HCT116 (cell line): Measurements from ENCODE around the gene RAD17. TPM values are rescaled to one million over a fixed set of nuclear protein-coding genes. Genes with fewer than 3 reads are reported as not detected.

ENCODE experiments used
- ATAC-seq: fragments of 200-7000 bp; cut with Tn5 transposase; 2 replicates; pipeline ENCODE4 v1.9.1; 2020; ENCODE audit warnings: mild to moderate bottlenecking, moderate library complexity
- BruUV-seq: library from RNA; stranded (reverse); fragments of 400-500 nt; replicated peaks from 2 replicates; lab custom pipeline; 2021; lab: Mats Ljungman, UMichigan
- CTCF ChIA-PET: fragments of 300-600 bp; sonication (Branson Sonifier 250); formaldehyde crosslinking; loops from one replicate; lab custom pipeline; 2021; ENCODE audit warnings: antibody characterized with exemption; lab: Charles Lee
- POLR2A ChIA-PET: fragments of 300-600, 350-600 bp; sonication (Branson Sonifier 250); formaldehyde crosslinking; loops from one replicate; lab custom pipeline; 2021; ENCODE audit warnings: antibody characterized with exemption; lab: Charles Lee
- RAD21 ChIA-PET, 2 experiments: fragments of 300-600 bp; sonication (Branson Sonifier 250); formaldehyde crosslinking; loops; one replicate each; lab custom pipeline; 2023; ENCODE audit warnings: low total read pairs in 2 of 2; ENCODE audit not compliant: uncharacterized antibody in 2 of 2, unreplicated experiment in 2 of 2, low non-redundant PET in 1 of 2; lab: Charles Lee
- DNase-seq: peaks from one replicate; pipeline ENCODE4 v3.0.0-alpha.2; 2010; ENCODE audit warnings: low read depth, low spot score
- H2AFZ ChIP-seq: fragments of 200-600 bp; shearing (Covaris generic), sonication (generic); 2 replicates; pipeline ENCODE4 v1.6.1; 2017; ENCODE audit warnings: low read depth, mixed run types, mixed read lengths, antibody characterized with exemption, low read length; ENCODE audit not compliant: poor library complexity, severe bottlenecking
- H3K27ac ChIP-seq: 2 replicates; pipeline ENCODE4 v1.5.1; 2012; ENCODE audit warnings: low read depth, low read length
- H3K27me3 ChIP-seq: fragments of 200-600 bp; sonication (generic); 2 replicates; pipeline ENCODE4 v1.6.1; 2016; ENCODE audit warnings: mixed run types, low read length, mixed read lengths; ENCODE audit not compliant: insufficient read depth
- H3K36me3 ChIP-seq, 2 experiments: fragments of 200-500 bp in 1 of 2; fragments of 200-600 bp in 1 of 2; sonication (Bioruptor generic) in 1 of 2; sonication (generic) in 1 of 2; 2 replicates each; pipeline versions ENCODE4 v1.5.1 to v1.6.1; 2014 to 2016; ENCODE audit warnings: low read length in 2 of 2, inconsistent platforms in 1 of 2, mixed read lengths in 1 of 2, mixed run types in 1 of 2; ENCODE audit not compliant: insufficient read depth in 2 of 2, control insufficient read depth in 1 of 2
- H3K4me1 ChIP-seq, 2 experiments: fragments of 200-600 bp in 1 of 2; sonication (generic) in 1 of 2; 2 replicates each; pipeline versions ENCODE4 v1.5.1 to v1.6.1; 2012 to 2017; ENCODE audit warnings: low read length in 2 of 2, inconsistent platforms in 1 of 2, mild to moderate bottlenecking in 1 of 2, mixed read lengths in 1 of 2, mixed run types in 1 of 2, moderate library complexity in 1 of 2; ENCODE audit not compliant: insufficient read depth in 2 of 2, control insufficient read depth in 1 of 2
- H3K4me2 ChIP-seq: fragments of 200-600 bp; sonication (generic); 2 replicates; pipeline ENCODE4 v1.6.1; 2017; ENCODE audit warnings: mixed run types, low read length, mixed read lengths
- H3K4me3 ChIP-seq, 2 experiments: fragments of 200-600 bp in 1 of 2; sonication (generic) in 1 of 2; replicated peaks in 1 of 2; 2 replicates each; pipeline ENCODE4 v1.5.1; 2011 to 2016; ENCODE audit warnings: low read length in 2 of 2, control low read depth in 1 of 2, low read depth in 1 of 2, mild to moderate bottlenecking in 1 of 2, mixed read lengths in 1 of 2, mixed run types in 1 of 2
- H3K79me2 ChIP-seq: fragments of 200-600 bp; sonication (generic); 2 replicates; pipeline ENCODE4 v1.6.1; 2017; ENCODE audit warnings: mild to moderate bottlenecking, mixed run types, low read length, moderate library complexity, mixed read lengths; ENCODE audit not compliant: insufficient read depth
- H3K9ac ChIP-seq: fragments of 200-600 bp; sonication (generic); 2 replicates; pipeline ENCODE4 v1.6.1; 2016; ENCODE audit warnings: low read length, mixed read lengths
- H3K9me2 ChIP-seq: fragments of 200-600 bp; sonication (generic), shearing (Covaris generic); 2 replicates; pipeline ENCODE4 v1.6.1; 2017; ENCODE audit warnings: mixed run types, mild to moderate bottlenecking, moderate library complexity; ENCODE audit not compliant: insufficient read depth
- H3K9me3 ChIP-seq, 2 experiments: fragments of 200-500 bp in 1 of 2; fragments of 200-600 bp in 1 of 2; sonication (Bioruptor generic) in 1 of 2; sonication (generic) in 1 of 2; 2 replicates each; pipeline ENCODE4 v1.6.1; 2014 to 2017; ENCODE audit warnings: low read length in 2 of 2, mixed read lengths in 2 of 2, inconsistent platforms in 1 of 2, low read depth in 1 of 2, mild to moderate bottlenecking in 1 of 2, mixed run types in 1 of 2, moderate library complexity in 1 of 2; ENCODE audit not compliant: control insufficient read depth in 1 of 2, insufficient read depth in 1 of 2
- H4K20me1 ChIP-seq: fragments of 200-600 bp; sonication (generic), shearing (Covaris generic); 2 replicates; pipeline ENCODE4 v1.6.1; 2017; ENCODE audit warnings: mixed run types, mild to moderate bottlenecking, moderate library complexity; ENCODE audit not compliant: insufficient read depth
- ATF3 ChIP-seq: IDR thresholded peaks from 2 replicates; pipeline ENCODE4 v1.6.1; 2012
- CEBPB ChIP-seq: IDR thresholded peaks from 2 replicates; pipeline ENCODE4 v1.6.1; 2012; ENCODE audit warnings: low read depth
- EGR1 ChIP-seq: IDR thresholded peaks from 2 replicates; pipeline ENCODE4 v1.6.1; 2012; ENCODE audit warnings: low read depth
- ELF1 ChIP-seq: IDR thresholded peaks from 2 replicates; pipeline ENCODE4 v1.6.1; 2012; ENCODE audit warnings: low read depth, borderline replicate concordance
- EZH2phosphoT487 ChIP-seq: fragments of 200-600 bp; IDR thresholded peaks from 2 replicates; pipeline ENCODE4 v1.6.1; 2018; ENCODE audit warnings: antibody characterized with exemption, borderline replicate concordance
- FOSL1 ChIP-seq: IDR thresholded peaks from 2 replicates; pipeline ENCODE4 v1.6.1; 2012; ENCODE audit warnings: low read depth
- JUND ChIP-seq: IDR thresholded peaks from 2 replicates; pipeline ENCODE4 v1.6.1; 2012
- POLR2A ChIP-seq: IDR thresholded peaks from 2 replicates; pipeline ENCODE4 v1.7.0; 2011; ENCODE audit warnings: borderline replicate concordance; ENCODE audit not compliant: insufficient read depth, insufficient read length; ENCODE audit errors: extremely low read depth
- POLR2AphosphoS5 ChIP-seq: IDR thresholded peaks from 2 replicates; pipeline ENCODE4 v1.6.1; 2011; ENCODE audit warnings: mild to moderate bottlenecking, low read depth, low read length, moderate library complexity
- RAD21 ChIP-seq: IDR thresholded peaks from 2 replicates; pipeline ENCODE4 v1.6.1; 2012; ENCODE audit warnings: low read depth, mild to moderate bottlenecking
- REST ChIP-seq: IDR thresholded peaks from 2 replicates; pipeline ENCODE4 v1.6.1; 2012; ENCODE audit warnings: low read depth
- SIN3A ChIP-seq: IDR thresholded peaks from 2 replicates; pipeline ENCODE4 v1.6.1; 2012; ENCODE audit warnings: low read depth
- SP1 ChIP-seq: IDR thresholded peaks from 2 replicates; pipeline ENCODE4 v1.6.1; 2012; ENCODE audit warnings: low read depth
- TCF7L2 ChIP-seq: IDR thresholded peaks from 2 replicates; pipeline ENCODE4 v1.7.0; 2011; ENCODE audit warnings: borderline replicate concordance, inconsistent platforms; ENCODE audit not compliant: insufficient read depth, insufficient read length; ENCODE audit errors: extremely low read depth
- YY1 ChIP-seq: IDR thresholded peaks from 2 replicates; pipeline ENCODE4 v1.6.1; 2011; ENCODE audit warnings: low read length, low read depth, moderate library complexity, mild to moderate bottlenecking; ENCODE audit not compliant: insufficient replicate concordance; ENCODE audit errors: extremely low read depth
- ZFX ChIP-seq: fragments of 450-650 bp; IDR thresholded peaks from 2 replicates; pipeline ENCODE4 v1.6.1; 2017
- ZNF274 ChIP-seq: fragments of 200-500 bp; sonication (Bioruptor generic); IDR thresholded peaks from 2 replicates; pipeline ENCODE4 v1.6.1; 2014; ENCODE audit warnings: mild to moderate bottlenecking, low read depth, low read length, inconsistent platforms
- intact Hi-C: fragments of 100-400 bp; cut with micrococcal nuclease; formaldehyde crosslinking; loops from 2 replicates; pipeline ENCODE4 v1.10.0; 2022
- total RNA-seq: library from RNA; stranded (reverse); gene quantifications from one replicate; pipeline ENCODE4 v1.2.1, GENCODE V29; 2021; ENCODE audit not compliant: unreplicated experiment
- TF ChIP-seq, protein P1 (sequence below), 3 experiments: fragments of 200-600 bp in 1 of 3; sonication (generic) in 1 of 3; IDR thresholded peaks in 2 of 3; conservative IDR thresholded peaks in 1 of 3; 2 replicates each; pipeline ENCODE4 v1.5.1; 2012 to 2017; ENCODE audit warnings: low read depth in 2 of 3, low read length in 2 of 3, antibody characterized with exemption in 1 of 3, borderline replicate concordance in 1 of 3, control low read depth in 1 of 3, mild to moderate bottlenecking in 1 of 3, mixed read lengths in 1 of 3, mixed run types in 1 of 3, moderate library complexity in 1 of 3; ENCODE audit not compliant: insufficient read depth in 1 of 3
- TF ChIP-seq, protein P2 (sequence below): IDR thresholded peaks from 2 replicates; pipeline ENCODE4 v1.6.1; 2011; ENCODE audit warnings: mild to moderate bottlenecking, low read length, moderate library complexity; ENCODE audit not compliant: insufficient replicate concordance; ENCODE audit errors: extremely low read depth

RAD17 gene
- total RNA-seq, 1 experiment from 2014 or later = 29.0 TPM

DNA sequence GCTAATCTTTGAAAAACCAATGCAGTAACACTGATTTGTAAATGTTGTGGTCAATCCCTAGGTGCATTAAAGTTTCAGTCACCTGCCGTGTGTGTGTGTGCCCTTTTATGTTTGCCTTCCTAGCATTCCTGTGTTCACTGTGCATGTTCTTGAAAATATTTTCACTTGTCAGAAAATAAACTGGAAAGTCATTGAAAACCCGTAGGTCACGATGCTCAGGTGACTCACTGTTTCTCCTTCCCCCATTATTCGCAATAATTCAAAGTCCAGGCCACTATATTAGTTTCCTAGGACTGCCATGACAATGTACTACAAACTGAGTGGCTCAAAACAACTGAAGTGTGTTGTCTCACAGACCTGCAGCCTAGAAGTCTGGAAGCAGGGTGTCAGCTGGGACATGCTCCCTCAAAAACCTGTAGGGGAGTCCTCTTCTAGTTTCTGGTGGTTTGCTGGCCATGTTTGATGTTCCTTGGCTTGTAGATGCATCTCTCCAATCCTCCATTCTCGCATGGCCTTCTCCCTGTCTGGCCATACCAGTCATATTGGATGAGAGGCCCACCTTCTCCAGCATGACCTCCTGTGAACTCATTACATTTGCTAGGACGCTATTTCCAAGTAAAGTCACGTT lies 74.6 kb downstream of the RAD17 start:
- RAD21 ChIA-PET = no interaction called here
- Histone ChIP-seq H3K36me3 (peaks cover 2 to 4% of the 10 kb centered on the region in 2 experiments; a peak in 1 of 4 replicates), H3K9ac (no peak overlapping the region), H3K79me2 (no peaks in the 10 kb centered on the region), H3K9me3 (no peaks in the 10 kb centered on the region), H3K27me3 (no peaks in the 10 kb centered on the region), H3K27ac (no peak overlapping the region), H3K4me1 (0 out of 4 replicates have a peak, but pooled peaks cover 0 to 6% of the 10 kb centered on the region in 2 experiments), H4K20me1 (no peaks in the 10 kb centered on the region), H3K4me2 (no peak overlapping the region), H2AFZ (no peak overlapping the region), H3K9me2 (no peaks in the 10 kb centered on the region), H3K4me3 (no peak overlapping the region)
- TF ChIP-seq ZFX (no peak), SP1 (no peak), ATF3 (no peak), YY1 (no peak), SIN3A (no peak), REST (no peak), POLR2AphosphoS5 (no peak), ELF1 (no peak), RAD21 (no peak), FOSL1 (no peak), CEBPB (no peak), EGR1 (no peak), ZNF274 (no peak), TCF7L2 (no peak), POLR2A (no peak), JUND (no peak), EZH2phosphoT487 (no peak)
- TF ChIP-seq, protein P1, sequence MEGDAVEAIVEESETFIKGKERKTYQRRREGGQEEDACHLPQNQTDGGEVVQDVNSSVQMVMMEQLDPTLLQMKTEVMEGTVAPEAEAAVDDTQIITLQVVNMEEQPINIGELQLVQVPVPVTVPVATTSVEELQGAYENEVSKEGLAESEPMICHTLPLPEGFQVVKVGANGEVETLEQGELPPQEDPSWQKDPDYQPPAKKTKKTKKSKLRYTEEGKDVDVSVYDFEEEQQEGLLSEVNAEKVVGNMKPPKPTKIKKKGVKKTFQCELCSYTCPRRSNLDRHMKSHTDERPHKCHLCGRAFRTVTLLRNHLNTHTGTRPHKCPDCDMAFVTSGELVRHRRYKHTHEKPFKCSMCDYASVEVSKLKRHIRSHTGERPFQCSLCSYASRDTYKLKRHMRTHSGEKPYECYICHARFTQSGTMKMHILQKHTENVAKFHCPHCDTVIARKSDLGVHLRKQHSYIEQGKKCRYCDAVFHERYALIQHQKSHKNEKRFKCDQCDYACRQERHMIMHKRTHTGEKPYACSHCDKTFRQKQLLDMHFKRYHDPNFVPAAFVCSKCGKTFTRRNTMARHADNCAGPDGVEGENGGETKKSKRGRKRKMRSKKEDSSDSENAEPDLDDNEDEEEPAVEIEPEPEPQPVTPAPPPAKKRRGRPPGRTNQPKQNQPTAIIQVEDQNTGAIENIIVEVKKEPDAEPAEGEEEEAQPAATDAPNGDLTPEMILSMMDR (IDR thresholded peaks at IDR 0.05 in 2 of 3, conservative IDR thresholded peaks at IDR 0.05 in 1 of 3; ENCODE audit: borderline replicate concordance in 1 of 3, insufficient read depth in 1 of 3, low read depth in 2 of 3, low read length in 2 of 3) = no peak
- TF ChIP-seq, protein P2, sequence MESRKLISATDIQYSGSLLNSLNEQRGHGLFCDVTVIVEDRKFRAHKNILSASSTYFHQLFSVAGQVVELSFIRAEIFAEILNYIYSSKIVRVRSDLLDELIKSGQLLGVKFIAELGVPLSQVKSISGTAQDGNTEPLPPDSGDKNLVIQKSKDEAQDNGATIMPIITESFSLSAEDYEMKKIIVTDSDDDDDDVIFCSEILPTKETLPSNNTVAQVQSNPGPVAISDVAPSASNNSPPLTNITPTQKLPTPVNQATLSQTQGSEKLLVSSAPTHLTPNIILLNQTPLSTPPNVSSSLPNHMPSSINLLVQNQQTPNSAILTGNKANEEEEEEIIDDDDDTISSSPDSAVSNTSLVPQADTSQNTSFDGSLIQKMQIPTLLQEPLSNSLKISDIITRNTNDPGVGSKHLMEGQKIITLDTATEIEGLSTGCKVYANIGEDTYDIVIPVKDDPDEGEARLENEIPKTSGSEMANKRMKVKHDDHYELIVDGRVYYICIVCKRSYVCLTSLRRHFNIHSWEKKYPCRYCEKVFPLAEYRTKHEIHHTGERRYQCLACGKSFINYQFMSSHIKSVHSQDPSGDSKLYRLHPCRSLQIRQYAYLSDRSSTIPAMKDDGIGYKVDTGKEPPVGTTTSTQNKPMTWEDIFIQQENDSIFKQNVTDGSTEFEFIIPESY = no peak
- CTCF ChIA-PET = no interaction called here
- intact Hi-C loops = no loop called here
- no peak for ATAC-seq
- DNase-seq = no peak
- POLR2A ChIA-PET = interaction anchor here (0.6 kb wide), 1 partner anchor 43 kb away, joined by 7 read pairs; no protein-coding TSS in a partner anchor
- no TSS peak for BruUV-seq
